Effector CD4-positive, alpha-beta T cell (primary cell): ENCODE data around the gene UROC1.

Source experiments
- DNase-seq: peaks from one replicate; pipeline ENCODE4 v3.0.0-alpha.2; 2020

Gene UROC1

DNA sequence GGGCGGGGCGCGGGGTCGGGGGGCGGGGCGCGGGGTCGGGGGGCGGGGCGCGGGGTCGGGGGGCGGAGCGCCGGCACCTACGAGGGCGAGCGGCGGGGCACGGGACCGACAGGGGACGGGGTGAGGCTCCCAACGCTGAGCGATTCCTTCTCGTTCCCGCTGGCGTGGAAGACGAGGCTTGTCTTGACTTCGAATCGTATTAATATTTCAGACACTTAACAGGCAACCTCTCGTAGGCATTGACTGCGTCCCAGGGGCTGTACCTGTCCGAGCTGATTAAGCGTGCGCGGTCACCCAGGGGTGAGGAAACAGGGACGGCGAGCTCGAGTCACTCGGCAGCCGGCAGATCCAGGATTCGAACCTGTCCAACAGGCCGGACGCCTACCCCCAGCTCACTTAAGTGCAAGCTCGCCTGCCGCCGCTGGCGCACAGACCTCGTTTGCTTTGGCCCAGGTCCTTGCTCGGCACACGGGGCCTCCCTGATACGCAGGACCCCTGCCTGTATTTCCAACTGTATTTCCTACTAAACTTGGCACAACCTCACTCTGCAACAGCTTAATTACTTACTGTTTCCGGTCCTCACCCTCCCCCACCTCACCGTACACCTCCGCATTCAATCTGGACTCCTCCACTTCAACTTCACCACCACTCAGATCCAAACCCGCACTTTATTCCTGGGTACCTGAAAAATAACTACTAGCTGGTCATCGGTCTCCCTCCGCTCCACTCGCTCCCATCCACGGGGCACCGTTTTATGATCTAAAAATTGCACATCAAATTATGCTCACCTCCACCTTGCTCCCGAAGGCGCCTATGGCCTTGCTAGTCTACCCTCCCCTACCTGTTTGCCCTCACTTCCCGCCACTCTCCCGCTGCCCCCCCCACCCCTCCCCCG lies 41.2 kb downstream of the UROC1 start:
- no peak for DNase-seq

DNA sequence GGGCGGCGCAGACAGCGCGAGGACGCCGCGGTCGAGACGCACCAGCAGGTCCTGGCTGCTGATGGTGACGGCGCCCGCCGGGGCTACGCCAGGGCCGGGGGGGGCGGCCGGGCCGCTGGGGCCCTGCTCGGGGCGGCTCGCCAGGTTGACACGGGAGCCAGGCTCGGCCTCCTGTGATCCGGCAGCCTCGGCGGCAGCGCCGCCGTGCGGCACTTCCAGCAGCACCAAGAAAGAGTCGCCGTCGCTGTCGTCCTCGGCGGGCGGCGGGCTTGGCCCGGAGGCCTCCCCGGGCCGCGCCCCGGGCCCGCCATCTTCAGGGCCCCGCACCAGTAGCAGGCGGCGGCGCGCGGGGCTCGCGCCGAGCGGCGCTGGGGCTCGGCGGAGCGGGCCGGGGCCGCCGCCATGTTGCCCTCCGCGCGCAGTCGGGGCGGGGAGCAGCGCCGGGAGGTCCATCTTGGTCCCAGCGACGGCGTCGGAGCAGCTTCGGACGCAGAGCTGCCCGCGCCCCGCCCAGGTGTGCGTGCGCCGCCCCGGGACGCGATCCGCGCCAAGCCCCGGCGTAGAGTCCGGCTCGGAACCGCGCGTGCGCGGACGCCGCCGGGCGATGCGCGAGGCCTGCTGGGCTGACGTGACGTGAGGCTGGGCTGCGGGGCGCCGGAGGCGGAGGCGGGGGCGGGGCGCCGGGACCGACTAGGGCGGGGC lies 42.0 kb downstream of the UROC1 start, which contains the start of gene ZXDC:
ZXDC (minus strand) TSS at position 479 of the 702 bp plus-strand sequence; CDS start at position 453, 26 bp downstream.
- peak; percentile 90 for DNase-seq

DNA sequence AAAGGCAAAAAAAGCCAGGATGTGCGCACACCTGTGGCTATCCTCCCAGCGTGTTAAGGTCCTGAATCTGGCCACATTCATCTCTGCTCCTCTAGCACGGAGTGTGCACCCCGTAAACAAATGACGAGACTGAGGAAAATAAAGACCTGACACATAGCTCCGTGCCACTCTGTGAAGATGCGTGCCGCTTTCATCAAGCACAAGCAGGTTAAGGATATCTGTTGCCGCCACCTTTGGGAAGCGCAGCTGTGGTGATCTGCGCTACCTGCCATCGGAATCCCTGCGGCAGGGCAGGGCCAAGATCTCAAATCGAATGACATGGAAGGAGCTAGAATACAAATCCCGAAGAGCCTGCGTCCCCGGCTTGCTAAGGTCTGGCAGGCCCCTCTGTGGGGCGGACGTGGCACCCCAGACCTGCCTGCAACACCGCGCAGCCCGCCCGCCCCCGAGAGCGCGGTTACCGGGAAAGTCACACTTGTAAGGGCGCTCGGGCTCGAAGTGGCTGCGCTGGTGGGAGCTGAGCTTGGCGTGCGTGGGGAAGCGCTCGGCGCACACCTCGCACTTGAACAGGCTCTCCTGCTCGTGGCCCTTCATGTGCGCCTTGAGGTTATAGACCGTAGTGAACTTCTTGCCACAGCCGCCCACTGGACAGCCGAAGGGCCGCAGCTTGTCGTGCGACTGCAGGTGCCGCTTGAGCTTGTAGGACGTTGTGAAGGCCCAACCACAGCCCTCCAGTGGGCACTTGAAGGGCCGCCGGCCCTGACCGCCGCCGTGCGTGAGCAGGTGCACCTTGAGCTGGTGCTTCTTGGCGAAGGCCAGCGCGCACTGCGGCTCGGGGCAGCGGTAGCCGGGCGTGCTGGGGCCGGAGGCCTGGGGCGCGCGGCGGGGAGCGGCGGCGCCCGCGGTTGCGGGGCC lies 42.8 kb downstream of the UROC1 start:
- peak; percentile 17 for DNase-seq

DNA sequence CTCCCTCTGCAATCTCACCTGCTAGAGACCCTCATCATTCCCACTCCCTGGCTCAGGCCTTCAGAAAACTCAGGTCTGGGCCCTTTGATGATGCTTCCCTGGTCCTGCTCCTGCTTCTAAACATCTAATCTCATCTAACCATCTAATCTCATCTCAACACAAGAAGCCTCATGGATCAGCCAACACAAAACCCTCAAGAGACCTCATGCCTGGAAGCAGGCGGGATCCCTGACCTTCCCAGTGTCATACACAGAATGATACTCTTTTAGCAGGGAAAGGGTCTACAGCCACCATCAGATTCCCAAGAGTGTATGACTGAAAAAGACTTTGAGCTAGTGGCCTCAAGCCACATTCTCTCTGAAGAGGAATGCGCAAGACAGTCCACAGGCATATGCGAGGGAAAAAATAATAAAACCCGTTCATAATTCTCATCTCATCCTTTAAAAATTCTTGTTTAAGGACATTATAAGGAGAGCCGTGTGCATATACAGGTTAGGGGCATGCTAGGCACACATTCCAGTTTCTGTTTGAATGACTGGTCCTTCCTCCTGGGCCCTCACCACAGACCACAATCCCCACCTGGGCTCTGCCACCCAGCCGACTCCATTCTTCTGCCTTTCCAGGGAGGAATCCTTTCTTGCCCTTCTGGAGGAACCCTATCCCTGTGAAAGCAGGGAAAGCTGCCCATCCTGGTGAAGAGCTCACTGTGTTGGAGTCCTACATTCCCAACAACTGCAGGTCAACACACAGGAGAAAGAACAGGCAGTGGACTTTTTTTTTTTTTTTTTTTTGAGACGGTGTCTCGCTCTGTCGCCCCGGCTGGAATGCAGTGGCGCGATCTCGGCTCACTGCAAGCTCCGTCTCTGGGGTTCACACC lies 44.0 kb downstream of the UROC1 start:
- no peak for DNase-seq

DNA sequence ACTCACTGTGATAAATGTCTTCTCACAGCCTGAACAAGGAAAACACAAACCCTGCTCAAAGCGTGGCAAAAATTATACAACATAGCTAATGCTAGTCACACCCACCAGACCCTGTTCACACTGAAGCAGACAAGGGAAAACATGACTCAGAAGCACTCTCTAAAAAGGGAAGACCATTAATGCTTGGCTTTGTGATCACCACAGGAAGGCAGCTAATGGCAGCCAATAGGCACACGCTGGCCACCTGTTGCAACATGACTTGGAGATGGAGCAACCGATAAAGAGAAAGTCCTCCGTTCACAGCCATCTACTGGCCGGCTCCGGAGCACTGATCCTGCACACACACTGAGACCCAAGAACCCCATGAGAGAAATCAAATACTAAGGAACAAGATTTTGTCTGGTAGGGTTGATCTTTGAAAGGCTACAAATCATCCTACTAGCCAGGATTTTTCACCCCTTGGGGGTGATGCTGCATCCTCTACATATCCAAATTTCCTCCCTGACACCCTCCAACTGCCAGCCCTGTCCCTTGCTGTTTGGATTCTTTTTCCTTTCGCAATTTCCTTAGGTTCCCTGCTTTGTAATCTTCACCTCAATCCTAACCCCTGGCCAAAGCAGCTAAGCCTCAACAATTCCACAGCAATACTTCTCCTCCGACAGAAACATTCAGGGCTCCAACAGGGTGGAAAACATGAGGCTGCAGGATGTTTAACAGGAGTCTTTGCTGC lies 45.1 kb downstream of the UROC1 start:
- no peak for DNase-seq

DNA sequence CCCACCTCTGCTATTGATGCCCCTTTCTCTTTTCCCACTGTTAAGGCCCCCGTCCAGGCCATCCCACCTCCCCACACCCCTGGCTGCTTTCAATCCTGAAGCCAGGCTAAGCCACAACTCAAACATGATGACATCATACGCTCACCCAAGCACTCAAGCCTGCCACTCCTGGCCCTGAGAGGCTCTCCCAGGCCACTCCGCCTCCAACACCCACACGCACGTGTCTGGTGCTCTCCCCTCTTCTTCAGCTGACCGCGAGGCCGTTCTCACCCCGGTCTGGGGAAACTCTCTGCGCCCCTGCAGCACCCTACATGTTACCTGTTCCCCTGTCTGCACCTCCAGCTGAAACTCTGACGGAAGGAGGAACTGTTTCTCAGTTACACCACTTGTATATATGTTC lies 48.1 kb downstream of the UROC1 start:
- no peak for DNase-seq

DNA sequence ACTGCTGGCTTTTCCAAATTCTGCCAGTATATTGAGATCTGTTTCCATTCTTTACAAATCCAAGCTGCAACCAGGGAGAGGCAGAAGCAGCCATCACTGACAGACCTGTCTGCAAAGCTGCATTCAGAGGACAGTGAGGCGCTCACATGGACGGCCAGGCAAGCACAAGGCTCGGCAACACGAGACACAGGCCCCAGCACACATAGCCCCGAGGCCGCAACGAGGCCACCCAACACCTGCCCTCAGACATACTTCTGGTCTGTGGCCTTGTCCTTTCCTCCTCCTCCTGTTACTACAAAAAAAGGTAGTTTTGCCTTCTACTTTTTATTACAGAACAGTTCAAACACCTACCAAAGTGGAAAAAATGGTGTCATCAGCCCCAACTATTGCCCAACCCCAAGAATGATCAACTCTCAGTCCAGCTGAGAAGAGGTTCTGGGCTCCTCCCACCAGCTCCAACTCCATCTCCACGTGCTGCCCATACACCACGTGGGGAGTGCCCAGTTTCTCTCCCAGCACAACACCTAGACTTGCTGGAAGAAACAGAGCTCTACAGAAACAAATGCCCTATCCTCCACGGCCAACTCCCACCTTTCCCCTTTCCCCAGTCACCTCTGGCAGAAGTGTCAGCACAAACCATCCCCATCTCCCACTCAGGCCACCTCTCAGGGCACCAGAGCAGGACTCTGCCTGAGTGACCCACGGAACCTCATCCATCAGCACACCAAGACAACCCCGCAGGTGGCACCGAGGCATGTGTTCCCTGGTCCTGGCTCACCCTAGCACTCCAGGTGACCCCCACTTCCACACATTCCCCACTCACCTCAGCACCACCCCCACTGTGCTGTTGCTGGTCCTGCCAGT lies 49.3 kb downstream of the UROC1 start:
- DNase-seq = no peak

DNA sequence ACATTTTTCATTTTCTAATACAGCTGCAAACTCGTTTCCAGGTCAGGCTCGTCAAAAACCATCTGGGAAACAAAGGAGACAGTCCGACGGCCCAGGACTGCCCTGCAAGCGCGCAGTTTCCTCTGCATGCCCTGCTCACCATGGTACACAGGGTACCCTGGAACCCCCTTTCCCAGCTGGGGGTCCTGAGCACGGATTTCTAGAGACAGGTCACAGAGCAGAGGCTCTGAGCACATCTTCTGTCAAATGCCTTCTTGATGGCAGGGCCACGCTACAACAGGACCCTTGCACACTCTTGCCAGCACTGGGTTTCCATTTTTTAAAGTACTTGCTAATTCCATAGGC lies 50.0 kb downstream of the UROC1 start:
- DNase-seq = no peak

DNA sequence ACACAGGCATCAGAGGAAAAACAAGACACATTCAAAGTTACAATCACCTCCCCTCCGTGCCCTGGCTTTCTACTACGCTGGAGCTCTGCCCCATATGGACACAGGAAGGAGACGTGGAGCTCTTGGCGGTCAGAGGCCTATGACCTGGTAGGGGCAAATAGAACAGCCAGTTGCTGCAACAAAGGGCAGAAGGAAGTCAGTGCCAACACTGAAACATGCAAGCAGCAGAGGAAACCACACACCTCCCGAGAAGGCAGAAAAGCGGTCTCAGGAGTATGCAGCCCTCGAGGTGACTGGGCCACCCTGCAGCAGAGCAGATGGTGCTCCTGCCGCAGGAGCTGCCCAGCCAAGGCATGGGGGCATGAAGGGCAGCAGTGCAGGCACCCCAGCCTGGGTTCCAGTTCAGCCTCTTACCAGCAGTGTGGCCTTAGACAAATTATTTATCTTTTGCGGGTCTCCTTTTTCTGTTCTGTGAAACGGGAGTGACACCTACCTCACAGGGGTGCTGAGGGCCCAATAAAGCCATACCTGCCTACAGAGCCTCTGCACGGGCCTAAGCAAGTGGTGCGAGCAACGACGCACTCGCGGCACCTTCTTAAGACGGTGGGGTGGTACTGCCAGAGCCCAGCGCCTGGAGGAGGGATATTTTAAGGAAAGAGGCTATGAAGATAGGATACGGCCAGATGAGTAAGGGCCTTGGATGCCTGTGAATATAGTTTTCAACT lies 50.5 kb downstream of the UROC1 start:
- no peak for DNase-seq

DNA sequence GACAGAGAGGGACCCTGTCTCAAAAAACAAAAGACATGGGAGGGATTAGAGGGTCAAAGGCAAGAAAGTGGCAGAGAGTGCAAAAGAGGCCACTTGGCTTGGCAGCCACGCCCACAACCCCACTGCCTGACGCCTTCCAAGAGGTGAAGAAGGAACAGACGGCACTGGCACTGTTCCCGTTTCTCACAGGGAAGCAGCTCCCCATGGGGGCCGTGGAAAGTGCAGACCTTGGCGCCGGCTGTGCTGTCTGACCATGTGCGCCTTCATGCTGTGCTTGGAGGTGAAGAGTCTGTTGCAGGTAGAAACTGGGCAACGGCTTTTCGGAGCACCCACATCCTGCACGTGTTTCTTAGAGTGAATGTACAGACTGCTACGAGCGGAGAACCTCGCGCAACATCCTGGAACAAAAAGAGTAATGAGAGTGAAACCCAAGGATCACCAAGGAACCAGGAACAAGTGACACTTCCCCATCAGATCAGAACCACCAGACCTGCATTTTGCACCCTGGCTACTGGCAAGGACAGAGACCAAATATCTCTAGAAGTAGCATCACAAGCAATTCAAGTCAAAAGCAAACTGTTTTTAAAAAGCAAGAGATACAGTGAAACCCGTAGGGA lies 51.5 kb downstream of the UROC1 start:
- no peak for DNase-seq

DNA sequence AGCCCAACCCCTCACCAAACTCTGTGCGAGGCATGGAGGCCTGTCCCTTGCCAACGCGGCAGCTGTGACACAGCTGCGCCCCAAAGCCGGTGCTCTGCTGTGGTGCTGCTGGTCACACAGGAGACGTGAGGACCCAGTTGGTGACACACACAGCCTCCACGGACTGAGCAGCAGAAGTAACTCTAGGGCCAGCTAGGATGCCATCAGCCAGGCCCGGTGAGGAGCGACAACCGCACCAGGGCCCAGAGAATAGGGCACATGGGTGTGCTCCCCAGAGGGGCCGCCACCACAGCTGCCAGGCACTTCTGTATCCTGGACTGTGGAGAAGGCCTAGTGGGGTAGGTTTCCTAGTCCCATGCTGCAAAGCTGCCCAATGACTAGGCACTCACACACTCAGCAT lies 52.6 kb downstream of the UROC1 start:
- DNase-seq = no peak

DNA sequence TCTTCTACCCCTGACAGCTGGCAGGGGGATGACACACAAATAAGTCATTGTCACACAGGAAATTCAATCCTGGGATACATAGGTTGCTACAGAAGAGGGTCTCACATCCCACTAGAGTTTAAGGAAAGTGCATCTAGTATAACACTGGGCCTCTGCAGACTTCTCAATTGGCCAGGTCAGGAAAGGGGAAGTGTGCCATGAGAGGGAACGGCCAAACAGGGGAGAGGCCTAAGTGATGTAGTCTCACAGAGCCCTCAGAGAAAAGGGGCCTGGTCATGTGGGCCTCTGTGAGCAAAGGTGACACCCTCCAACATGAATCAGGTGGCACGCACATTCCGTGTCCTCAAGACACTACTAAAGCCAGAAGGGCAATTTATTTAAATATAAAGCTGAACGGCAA lies 53.1 kb downstream of the UROC1 start:
- no peak for DNase-seq

DNA sequence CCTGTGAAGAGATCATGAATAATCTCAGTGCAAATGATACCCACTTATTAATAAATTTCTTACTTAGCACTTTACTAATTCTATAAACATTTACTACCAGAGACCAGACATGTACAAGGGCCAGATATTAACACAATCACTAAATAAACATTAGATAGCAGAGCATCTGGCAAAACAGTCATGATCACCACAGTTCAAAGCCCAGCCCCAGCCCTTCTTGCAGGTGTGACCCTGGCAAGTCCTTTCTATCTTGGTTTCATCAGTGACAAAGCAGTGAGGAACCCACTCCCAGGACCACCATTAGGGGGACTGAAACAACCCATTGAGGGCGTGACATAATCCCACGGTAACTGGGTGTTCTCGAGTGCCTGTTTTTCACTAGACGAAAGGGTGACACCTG lies 53.5 kb downstream of the UROC1 start:
- no peak for DNase-seq

DNA sequence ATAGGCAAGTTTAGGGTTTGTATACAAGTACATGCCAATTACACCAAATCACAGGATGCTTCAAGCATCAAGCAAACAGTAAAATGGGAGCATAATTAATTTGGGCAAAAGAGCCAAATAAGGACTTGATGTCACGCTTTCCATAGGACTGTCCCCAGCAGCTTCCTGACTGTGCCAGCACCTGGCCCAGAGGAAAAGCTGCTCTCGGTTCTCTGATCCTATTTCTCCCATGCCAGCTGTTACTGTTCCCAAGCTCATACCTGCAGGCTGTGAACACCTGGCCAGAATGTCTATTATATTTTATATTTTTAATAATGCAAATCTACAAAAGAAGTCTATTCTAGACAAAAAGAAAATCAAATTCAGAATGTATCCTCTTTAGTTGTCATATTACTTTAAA lies 54.1 kb downstream of the UROC1 start:
- no peak for DNase-seq

DNA sequence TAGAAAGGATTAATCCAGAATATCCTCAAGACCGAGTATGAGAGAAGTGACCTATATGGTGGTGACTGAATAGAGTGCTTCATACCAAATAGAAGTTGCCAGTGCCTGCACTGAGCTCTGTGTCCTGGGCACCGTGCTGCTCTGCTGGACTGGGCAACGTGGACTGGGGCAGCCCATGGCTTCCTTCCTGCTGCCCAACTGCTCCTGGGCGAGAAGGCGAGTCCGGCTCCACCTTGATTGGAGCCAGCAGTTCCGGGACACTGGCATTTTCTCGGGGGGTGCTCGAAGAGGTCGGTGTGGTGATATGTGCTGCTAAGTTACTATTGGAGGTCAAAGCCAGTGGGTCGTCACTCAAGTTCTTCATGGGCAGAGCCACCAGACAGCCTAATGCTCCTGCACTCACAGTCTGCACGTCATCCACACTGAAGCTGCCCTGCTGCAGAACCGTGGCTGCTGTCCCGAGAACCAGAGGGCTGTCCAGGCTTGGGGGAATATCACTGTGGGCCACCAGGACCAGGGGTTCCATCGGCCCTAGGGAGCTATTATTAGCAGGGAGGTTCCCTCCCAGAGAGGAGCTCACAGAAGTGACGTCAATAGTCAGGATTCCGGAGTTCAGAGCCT lies 56.0 kb downstream of the UROC1 start:
- no peak for DNase-seq

DNA sequence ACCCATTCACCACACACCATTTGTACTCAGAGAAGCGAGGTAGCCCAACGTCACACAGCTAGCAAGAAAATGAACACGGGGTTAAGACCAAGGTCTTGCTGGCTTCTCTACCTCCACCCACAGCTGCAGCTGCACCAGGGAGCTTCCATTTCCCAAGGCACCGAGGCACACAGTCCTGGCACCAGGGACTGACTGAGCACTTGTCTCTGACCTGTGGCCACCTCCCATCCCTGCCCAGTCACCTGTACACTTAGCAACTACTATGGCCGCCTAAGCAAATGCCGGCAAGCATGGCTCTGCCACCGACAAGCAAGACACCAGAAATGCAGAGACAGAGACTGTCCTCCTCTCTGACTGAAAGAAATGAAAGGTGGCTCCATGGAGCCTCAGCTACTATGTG lies 57.2 kb downstream of the UROC1 start:
- DNase-seq = no peak

DNA sequence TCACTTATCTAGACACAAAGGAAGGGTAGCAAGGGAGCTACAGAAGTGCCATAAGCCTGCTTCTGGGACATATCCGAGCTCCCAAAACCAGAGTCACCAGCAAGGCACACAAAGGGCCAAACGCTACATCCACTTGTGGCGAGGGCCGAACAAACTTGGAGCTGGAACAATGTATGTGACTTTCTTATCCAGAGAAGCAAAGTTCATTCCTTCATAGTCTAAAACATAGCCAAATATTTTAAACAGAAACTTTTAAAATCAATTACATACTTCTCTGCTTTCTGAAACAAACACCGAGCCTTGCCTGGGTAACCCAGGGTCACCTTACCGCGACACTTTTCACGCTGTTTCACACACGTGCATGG lies 57.8 kb downstream of the UROC1 start:
- DNase-seq = no peak

DNA sequence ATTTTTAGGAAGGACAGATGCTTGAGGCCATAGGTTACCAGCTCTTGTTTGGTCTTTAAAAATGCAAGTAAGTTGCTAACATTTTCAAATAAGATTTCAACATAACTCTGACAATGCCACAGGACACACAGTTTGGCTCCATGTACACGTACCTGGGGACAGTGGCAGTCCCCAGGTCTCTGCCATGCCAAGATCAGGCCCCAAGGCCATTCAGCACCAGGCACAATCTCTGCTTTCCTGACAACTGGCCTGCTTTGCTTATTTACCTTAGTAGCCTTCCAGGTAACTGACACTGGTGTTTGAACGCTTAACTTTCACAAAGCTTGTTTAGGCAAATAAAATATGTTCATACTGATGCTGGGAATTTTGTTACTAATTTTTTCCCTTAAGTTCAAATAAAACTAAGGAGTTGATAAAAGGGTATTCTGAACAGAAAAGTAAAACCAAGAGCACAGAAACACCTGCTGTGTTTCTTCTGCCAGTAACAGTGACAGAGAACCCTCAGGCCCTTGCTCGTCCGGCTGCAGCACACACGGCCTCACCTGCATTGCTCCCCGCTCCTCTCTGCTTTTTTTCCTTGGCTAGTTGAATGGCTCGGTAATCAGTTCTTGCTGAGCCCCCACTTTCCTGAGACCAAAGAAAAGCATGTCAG lies 58.3 kb downstream of the UROC1 start:
- no peak for DNase-seq
